Lower leg skin (tissue), 4 donors: Measurements from ENCODE around the gene C5AR1. TPM values are rescaled to one million over a fixed set of nuclear protein-coding genes. Genes with fewer than 3 reads are reported as not detected.
A peak's percentile ranks its signal among the peaks of the same experiment; 100 is the strongest.
"Not testable (repeated sequence)": the region's sequence is repeated elsewhere in the genome, so short reads cannot be mapped to it uniquely, and the experiment has no call there.

Experiments
- DNase-seq, 2 donors: peaks; one replicate each; pipeline ENCODE4 v3.0.0-alpha.2; 2019; ENCODE audit warnings: low spot score in 2 of 2
- H3K4me3 ChIP-seq: fragments of 200-600 bp; sonication (generic); 2 replicates; pipeline ENCODE4 v1.5.1; 2017; ENCODE audit warnings: mild to moderate bottlenecking, low read depth; ENCODE audit not compliant: poor library complexity, severe bottlenecking
- POLR2A ChIP-seq, 2 donors: fragments of 450-650 bp; IDR thresholded peaks; one replicate each; pipeline ENCODE4 v1.6.1; 2016 to 2017; ENCODE audit warnings: antibody characterized with exemption in 2 of 2, mild to moderate bottlenecking in 1 of 2, moderate library complexity in 1 of 2
- WGBS, 2 donors: methylation state at CpG; one replicate each; pipeline ENCODE4 v1.1.5; 2018; 5-methylcytosine and 5-hydroxymethylcytosine counted together
- intact Hi-C: fragments of 100-400 bp; cut with DNase I; formaldehyde crosslinking; loops from one replicate; pipeline ENCODE4 v1.15.0; 2023; ENCODE audit warnings: low total_unique reads
- total RNA-seq, 4 donors: library from RNA; depleted of rRNA; stranded (reverse); fragments of >200 nt; gene quantifications; one replicate each; pipeline ENCODE4 v1.1.0, GENCODE V29; 2016
- TF ChIP-seq, protein P1 (sequence below), 3 donors: fragments of 450-650 bp; IDR thresholded peaks; one replicate each; pipeline ENCODE4 v1.5.1; 2016; ENCODE audit warnings: antibody characterized with exemption in 3 of 3, mild to moderate bottlenecking in 3 of 3, moderate library complexity in 2 of 3

The C5AR1 gene
- total RNA-seq, 4 donors from 2014 or later, result 1.1 to 3.7 (median 2.0) TPM

DNA sequence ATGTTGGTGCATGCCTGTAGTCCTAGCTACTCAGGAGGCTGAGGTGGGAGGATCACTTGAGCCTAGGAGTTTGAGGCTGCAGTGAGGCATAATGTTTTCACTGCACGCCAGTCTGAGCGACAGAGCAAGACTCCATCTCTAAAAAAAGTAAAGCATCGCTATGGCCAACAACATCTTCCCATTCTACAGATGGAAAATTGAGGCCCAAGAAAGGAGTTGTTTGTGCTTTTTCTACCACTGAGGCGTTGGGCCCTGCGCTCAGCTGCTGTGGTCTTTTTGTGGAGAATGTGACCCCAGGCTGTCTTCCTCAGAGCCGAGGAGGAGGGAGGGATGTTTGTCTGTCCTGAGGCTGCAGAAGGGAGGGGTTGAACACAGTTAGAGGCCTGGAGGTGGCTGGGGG is 21.8 kb downstream of the C5AR1 start:
- intact Hi-C loops, result no loop called here
- WGBS, 2 donors, result 81 to 87% methylated on average over 6 of the region's 6 CpGs
- no peak overlapping the region for H3K4me3 ChIP-seq
- DNase-seq, result no peak
- no peak for TF ChIP-seq POLR2A (IDR thresholded peaks at IDR 0.05)
- TF ChIP-seq, protein P1, sequence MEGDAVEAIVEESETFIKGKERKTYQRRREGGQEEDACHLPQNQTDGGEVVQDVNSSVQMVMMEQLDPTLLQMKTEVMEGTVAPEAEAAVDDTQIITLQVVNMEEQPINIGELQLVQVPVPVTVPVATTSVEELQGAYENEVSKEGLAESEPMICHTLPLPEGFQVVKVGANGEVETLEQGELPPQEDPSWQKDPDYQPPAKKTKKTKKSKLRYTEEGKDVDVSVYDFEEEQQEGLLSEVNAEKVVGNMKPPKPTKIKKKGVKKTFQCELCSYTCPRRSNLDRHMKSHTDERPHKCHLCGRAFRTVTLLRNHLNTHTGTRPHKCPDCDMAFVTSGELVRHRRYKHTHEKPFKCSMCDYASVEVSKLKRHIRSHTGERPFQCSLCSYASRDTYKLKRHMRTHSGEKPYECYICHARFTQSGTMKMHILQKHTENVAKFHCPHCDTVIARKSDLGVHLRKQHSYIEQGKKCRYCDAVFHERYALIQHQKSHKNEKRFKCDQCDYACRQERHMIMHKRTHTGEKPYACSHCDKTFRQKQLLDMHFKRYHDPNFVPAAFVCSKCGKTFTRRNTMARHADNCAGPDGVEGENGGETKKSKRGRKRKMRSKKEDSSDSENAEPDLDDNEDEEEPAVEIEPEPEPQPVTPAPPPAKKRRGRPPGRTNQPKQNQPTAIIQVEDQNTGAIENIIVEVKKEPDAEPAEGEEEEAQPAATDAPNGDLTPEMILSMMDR (IDR thresholded peaks at IDR 0.05), result no peak

DNA sequence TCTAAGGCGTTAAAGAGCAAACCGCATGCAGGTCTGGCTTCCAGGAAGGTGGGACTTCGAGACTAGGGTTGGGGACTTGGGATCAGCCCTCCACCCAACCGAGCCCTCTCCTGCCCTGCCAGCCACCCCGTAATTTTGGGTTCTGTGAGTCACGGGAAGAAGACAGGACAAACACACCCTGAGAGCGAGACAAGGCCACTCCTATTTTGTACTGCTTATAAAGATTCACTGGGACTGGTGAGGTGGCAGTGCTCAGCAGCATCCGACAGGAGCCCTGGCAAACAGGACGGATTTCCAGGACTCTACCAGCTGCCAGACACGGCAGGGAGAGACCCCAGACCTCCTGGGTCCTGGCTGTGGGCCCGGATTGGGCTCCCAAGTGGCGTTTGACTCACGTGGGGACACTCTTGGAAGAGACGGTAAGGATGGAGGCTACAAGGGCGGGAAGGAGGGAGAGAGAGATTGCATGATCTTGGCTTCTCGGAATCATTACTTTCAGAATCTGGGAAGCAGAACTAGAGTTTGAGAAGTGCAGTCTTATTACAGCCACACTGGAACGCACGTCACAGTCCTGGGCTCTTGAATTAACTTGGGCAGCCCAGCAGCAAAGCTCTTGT is 22.4 kb downstream of the C5AR1 start, which contains the start of gene C5AR2:
TSS of gene C5AR2 (plus strand) at position 245 of the 617 bp plus-strand sequence. CDS start 8,625 bp downstream, outside the sequence.
- DNase-seq, result peak in 1 of 2 donors; percentile 30
- intact Hi-C loops, result no loop called here
- TF ChIP-seq POLR2A (IDR thresholded peaks at IDR 0.05), result no peak
- TF ChIP-seq, protein P1 (IDR thresholded peaks at IDR 0.05), result no peak
- 37% methylated on average over 18 of the region's 18 CpGs for WGBS, 2 donors
- no peak within 1 kb of the TSS for H3K4me3 ChIP-seq

DNA sequence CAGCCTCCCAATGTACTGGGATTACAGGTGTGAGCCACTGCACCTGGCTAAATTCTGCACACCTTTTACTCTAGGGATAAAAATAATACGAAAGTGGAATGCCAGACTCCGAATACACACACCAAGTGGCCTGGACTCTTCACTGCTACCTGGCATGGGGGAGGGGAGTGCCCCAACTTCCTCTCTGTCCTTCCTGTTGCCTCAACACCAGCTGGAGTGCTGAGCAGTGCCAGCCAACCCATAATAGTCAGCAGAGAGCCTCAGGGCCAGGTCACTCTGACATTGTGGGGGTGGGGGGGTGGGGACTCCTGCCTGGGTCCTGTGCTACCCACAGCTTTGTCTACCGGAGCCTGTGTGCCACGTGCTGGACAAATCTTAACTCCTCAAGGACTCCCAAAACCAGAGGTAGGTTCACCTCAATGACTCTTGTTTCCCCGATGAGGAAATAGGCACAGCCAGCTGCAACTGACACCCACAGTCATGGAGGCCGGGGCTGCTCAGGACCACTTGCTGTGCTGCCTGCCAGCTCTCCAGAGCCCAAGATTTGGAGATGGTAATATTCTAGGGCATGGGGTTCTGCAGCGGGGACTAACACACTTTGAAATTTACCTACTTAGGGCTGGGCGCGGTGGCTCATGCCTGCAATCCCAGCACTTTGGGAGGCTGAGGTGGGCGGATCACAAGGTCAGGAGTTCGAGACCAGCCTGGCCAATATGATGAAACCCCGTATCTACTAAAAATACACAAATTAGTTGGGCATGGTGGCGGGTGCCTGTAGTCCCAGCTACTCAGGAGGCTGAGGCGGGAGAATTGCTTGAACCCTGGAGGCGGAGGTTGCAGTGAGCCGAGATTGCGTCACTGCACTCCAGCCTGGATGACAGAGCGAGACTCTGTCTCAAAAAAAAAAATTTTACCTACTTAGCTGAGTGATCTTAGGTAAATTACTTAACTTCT is 27.4 kb downstream of the C5AR1 start:
- 75 to 81% methylated on average over 17 to 18 of the region's 18 CpGs for WGBS, 2 donors
- H3K4me3 ChIP-seq, intact Hi-C loops: not testable (repeated sequence)
- peak; percentile 54 to 88 for DNase-seq

DNA sequence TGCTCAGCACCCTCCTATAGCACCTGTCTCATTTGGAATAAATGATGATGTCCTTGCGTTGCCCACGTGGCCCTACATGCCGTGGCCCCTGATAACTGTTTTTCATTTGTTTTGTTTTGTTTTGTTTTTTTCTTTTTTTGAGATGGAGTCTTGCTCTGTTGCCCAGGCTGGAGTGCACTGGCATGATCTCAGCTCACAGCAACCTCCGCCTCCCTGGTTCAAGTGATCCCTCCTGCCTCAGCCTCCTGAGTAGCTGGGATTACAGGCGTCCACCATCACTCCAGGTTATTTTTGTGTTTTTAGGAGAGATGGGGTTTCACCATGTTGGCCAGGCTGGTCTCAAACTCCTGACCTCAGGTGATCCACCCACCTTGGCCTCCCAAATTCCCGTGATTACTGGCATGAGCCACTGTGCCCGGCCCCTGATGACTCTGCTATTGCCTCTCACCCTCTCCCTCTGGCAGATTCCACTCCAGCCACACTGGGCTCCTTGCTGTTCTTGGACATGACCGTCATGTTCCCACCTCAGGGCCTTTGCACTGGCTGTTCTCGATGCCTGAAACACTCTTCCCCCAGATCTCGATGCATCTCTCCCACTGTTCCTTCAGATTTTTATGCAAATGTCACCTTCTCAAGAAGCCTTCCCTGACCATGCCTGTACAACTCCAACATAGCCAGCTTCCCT is 29.7 kb downstream of the C5AR1 start:
- DNase-seq, result no peak
- H3K4me3 ChIP-seq, result no peak overlapping the region
- intact Hi-C loops, result no loop called here
- WGBS, 2 donors, result 78 to 82% methylated on average over 10 of the region's 10 CpGs
- TF ChIP-seq POLR2A (IDR thresholded peaks at IDR 0.05), result no peak
- TF ChIP-seq, protein P1 (IDR thresholded peaks at IDR 0.05), result no peak

DNA sequence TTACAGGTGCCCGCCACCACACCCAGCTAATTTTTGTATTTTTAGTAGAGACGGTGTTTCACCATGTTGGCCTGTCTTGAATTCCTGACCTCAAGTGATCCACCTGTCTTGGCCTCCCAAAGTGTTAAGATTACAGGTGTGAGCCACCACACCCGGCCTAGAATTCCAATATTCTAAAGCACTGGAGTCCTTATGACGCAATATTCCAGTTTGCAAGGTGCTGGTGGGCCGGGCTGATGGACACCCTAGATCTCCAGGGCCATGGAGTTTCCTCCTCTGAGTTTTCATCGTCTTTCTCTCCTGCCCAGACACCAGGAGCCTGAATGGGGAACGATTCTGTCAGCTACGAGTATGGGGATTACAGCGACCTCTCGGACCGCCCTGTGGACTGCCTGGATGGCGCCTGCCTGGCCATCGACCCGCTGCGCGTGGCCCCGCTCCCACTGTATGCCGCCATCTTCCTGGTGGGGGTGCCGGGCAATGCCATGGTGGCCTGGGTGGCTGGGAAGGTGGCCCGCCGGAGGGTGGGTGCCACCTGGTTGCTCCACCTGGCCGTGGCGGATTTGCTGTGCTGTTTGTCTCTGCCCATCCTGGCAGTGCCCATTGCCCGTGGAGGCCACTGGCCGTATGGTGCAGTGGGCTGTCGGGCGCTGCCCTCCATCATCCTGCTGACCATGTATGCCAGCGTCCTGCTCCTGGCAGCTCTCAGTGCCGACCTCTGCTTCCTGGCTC is 31.0 kb downstream of the C5AR1 start:
- TF ChIP-seq, protein P1 (IDR thresholded peaks at IDR 0.05), result no peak
- no peak for TF ChIP-seq POLR2A (IDR thresholded peaks at IDR 0.05)
- intact Hi-C loops, result no loop called here
- WGBS, 2 donors, result 94 to 96% methylated on average over 23 to 24 of the region's 29 CpGs

More for the DNA sequence above, 31.0 kb downstream of the C5AR1 start:
- H3K4me3 ChIP-seq, result no peak overlapping the region
- no peak for DNase-seq
